ENCODE results near the gene TMPRSS9. TPM values are rescaled to one million over a fixed set of nuclear protein-coding genes. Genes with fewer than 3 reads are reported as not detected.

Gene TMPRSS9
- total and polyA plus RNA-seq, 10 donors: 0.70 to 4.3 (median 2.7) TPM

GRCh38 chr19:2372076-2372612 lies 12.1 kb downstream of the TMPRSS9 start:
- WGBS, 5 donors: 61 to 70% (median 61%) methylated on average over 11 of the region's 11 CpGs
- H3K36me3 ChIP-seq: no peaks in the 10 kb centered on the region
- H3K27me3 ChIP-seq (replicated peaks in 1 of 7): peaks cover 0 to 25% (median 0%) of the 10 kb centered on the region in 7 donors
- no peak overlapping the region for H3K4me3 ChIP-seq
- intact Hi-C loops (cut with DNase I; ENCODE audit: low total_unique reads): no loop called here
- H3K9me3 ChIP-seq: peaks cover 0 to 12% (median 6%) of the 10 kb centered on the region in 8 donors
- H3K4me1 ChIP-seq: no peaks in the 10 kb centered on the region
- TF ChIP-seq POLR2A (IDR thresholded peaks at IDR 0.05) (no peak), POLR2AphosphoS5 (IDR thresholded peaks at IDR 0.05) (no peak), CTCF (IDR thresholded peaks at IDR 0.05 in 8 of 11, conservative IDR thresholded peaks at IDR 0.05 in 3 of 11) (no peak)
- no peak overlapping the region for H3K27ac ChIP-seq
- DNase-seq: no peak

DNA sequence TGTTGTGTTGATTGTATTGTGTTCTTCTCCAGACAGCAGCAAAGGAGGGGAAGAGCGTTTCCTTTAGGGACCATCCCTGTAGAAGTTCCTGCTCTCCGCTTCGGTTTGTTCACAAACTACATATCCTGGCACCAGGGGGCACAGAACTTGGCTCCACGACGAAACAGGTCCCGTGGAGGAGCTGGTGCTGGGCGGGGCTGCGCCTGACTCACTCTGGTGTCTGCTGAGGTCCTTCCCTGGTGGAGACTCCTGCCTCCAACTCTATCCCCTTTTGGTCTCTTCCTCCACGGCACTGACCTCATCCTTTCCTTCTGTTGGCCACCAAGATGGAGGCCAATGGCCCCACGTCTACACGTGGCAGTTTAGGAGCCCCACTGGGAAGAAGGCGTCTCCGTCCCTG lies 14.7 kb downstream of the TMPRSS9 start:
- WGBS, 5 donors: 84 to 91% (median 89%) methylated on average over 13 of the region's 13 CpGs
- no peaks in the 10 kb centered on the region for H3K36me3 ChIP-seq
- peaks cover 0 to 24% (median 0%) of the 10 kb centered on the region in 7 donors for H3K27me3 ChIP-seq (replicated peaks in 1 of 7)
- H3K27ac ChIP-seq: no peak overlapping the region
- TF ChIP-seq POLR2AphosphoS5 (IDR thresholded peaks at IDR 0.05) (no peak), POLR2A (IDR thresholded peaks at IDR 0.05) (no peak), CTCF (IDR thresholded peaks at IDR 0.05 in 8 of 11, conservative IDR thresholded peaks at IDR 0.05 in 3 of 11) (no peak)
- H3K9me3 ChIP-seq: peaks cover 0 to 23% (median 12%) of the 10 kb centered on the region in 8 donors
- H3K4me1 ChIP-seq: no peaks in the 10 kb centered on the region
- no peak overlapping the region for H3K4me3 ChIP-seq
- intact Hi-C loops (cut with DNase I; ENCODE audit: low total_unique reads): no loop called here
- DNase-seq: no peak

- intact Hi-C loops (cut with DNase I; ENCODE audit: low total_unique reads): no loop called here
- Histone ChIP-seq H3K4me3 (no peak overlapping the region), H3K27ac (no peak overlapping the region), H3K4me1 (no peaks in the 10 kb centered on the region), H3K36me3 (no peaks in the 10 kb centered on the region), H3K9me3 (peaks cover 0 to 24% (median 15%) of the 10 kb centered on the region in 8 donors), H3K27me3 (replicated peaks in 1 of 7) (peaks cover 0 to 19% (median 0%) of the 10 kb centered on the region in 7 donors)
- TF ChIP-seq POLR2AphosphoS5 (IDR thresholded peaks at IDR 0.05) (no peak), CTCF (IDR thresholded peaks at IDR 0.05 in 8 of 11, conservative IDR thresholded peaks at IDR 0.05 in 3 of 11) (no peak), POLR2A (IDR thresholded peaks at IDR 0.05) (no peak)
- DNase-seq: no peak
- WGBS, 5 donors: 78 to 90% (median 86%) methylated on average over 7 of the region's 7 CpGs
Measured at GRCh38 chr19:2375353-2376121, 15.5 kb downstream of the TMPRSS9 start.

DNA sequence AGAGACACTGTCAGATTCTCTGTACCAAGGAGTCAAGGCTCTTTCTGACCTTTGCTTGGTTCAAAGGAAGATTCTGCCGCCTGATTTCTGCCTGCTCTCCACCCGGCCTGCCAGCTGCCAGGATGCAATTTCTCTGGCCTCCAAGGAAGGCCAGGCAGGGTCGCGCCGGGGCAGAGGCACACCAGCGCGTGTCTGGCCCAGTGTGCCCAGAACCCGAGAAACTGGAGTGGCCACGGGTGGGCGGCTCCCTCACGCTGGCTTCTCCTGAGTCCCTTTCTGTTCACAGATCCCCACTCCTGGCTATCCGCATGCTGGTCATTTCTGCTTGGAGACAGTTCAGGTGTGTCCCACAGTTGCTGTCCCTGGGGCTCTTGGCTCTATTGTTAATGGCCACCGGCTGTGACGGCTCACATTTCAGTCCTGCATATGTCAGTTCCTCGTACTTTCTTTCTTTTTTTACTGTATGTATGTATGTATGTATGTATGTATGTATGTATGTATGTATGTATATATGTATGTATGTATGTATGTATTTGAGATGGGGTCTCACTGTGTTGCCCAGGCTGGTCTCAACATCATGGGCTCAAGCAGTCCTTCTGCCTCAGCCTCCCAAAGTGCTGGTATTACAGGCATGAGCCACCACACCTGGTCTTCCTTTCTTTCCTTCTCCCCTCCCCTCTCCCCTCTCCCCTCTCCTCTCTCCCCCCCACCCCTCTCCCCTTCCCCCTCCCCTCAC lies 16.9 kb downstream of the TMPRSS9 start:
- TF ChIP-seq POLR2A (IDR thresholded peaks at IDR 0.05) (no peak), CTCF (IDR thresholded peaks at IDR 0.05 in 8 of 11, conservative IDR thresholded peaks at IDR 0.05 in 3 of 11) (no peak), POLR2AphosphoS5 (IDR thresholded peaks at IDR 0.05) (no peak)
- 74 to 84% (median 78%) methylated on average over 8 to 15 of the region's 15 CpGs for WGBS, 5 donors
- no peak overlapping the region for H3K4me3 ChIP-seq
- H3K4me1 ChIP-seq: no peaks in the 10 kb centered on the region
- H3K27ac ChIP-seq: no peak overlapping the region
- no peaks in the 10 kb centered on the region for H3K36me3 ChIP-seq
- H3K9me3 ChIP-seq: peaks cover 0 to 30% (median 20%) of the 10 kb centered on the region in 8 donors
- H3K27me3 ChIP-seq (replicated peaks in 1 of 7): peaks cover 0 to 5% (median 0%) of the 10 kb centered on the region in 7 donors
- DNase-seq: no peak
- intact Hi-C loops (cut with DNase I; ENCODE audit: low total_unique reads): no loop called here
